Measurements from ENCODE around the gene C11orf24.

The C11orf24 gene

DNA sequence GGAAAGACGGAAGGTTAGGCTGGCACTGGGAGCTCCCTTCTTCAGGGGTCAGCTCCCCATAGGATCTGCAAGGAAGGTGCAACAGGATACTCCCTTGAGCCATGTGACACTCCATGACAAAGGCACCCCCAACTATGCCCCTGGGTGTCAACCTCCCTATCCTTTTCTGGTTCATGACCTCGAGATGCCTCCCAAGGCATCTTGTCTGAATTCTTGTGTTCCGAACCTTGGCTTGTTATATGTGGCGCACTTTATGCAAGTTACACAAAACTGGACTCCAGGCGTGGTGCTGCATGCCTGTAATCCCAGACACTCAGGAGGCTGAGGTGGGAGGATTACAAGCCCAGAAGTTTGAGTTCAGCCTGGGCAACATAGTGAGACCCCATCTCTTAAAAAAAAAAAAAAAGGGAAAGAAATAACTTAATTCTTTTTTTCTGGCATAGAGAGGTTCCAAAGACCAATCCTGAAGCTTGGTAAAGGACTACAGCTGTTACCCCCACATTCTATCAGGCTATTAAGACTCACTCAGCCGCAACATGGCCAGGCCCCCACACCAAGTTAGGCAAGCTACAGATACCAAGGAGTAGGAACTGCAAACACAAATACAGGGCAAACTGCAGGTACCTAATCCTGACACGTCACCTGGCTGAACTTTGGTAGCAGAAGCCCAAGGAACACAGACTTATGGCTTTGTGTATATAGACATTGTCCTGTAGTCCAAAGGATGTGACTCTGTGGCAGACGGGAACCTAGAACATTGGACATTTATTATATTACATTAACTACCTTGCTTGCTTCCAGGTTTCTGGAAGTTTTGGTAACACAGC, 1.4 kb downstream of the C11orf24 start:
- no peak for DNase-seq (ENCODE audit: low read depth)

- peak; percentile 67 for DNase-seq (ENCODE audit: low read depth)
These were observed 2.2 kb downstream of the C11orf24 start for GRCh38 chr11:68269414-68270081.

- no peak for DNase-seq (ENCODE audit: low read depth)
These were observed 3.9 kb downstream of the C11orf24 start for GRCh38 chr11:68267881-68268240.

GRCh38 chr11:68266936-68267880, 4.6 kb downstream of the C11orf24 start:
- DNase-seq (ENCODE audit: low read depth), result no peak

- no peak for DNase-seq (ENCODE audit: low read depth)
These were observed 5.5 kb downstream of the C11orf24 start for GRCh38 chr11:68266121-68266891.

DNA sequence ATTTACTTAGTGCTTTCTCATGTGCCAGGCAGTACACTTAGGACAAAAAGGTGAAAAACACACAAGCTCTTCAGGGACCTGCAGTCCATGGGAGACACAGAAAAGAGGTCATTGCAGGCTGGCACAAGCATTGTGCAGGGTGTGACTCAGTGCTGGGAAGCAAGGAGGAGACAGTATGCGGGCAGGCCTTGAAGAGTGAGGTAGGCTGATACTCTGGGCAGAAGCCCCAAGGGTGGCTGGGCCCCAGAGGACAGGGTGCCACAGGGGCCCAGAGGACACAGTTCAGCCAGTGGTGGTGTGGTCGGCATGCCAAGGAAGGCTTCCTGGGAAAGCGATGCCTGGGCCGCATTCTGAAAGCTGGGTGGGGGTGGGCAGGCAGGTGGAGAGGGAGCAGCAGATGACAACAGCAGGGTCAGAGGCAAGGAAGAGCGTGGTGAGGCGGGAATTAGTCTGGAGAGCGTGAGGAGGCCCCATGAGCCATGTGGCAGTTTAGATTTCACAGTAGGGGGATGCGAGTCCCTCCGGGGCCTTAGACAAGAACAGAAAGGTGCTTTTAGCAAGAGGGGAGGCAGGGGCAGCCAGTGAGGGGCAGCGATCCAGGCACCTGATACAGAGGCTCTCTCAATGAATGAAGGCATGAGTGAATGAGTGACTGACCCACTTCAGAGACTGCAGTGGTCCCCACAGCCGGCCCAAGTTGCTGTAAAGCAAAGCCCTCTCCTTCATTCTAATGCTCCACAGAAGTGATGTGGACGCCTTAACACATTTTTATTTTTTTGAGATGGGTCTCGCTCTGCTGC, 6.8 kb downstream of the C11orf24 start:
- no peak for DNase-seq (ENCODE audit: low read depth)

- no peak for DNase-seq (ENCODE audit: low read depth)
These were observed 7.5 kb downstream of the C11orf24 start for GRCh38 chr11:68264244-68264643.

DNA sequence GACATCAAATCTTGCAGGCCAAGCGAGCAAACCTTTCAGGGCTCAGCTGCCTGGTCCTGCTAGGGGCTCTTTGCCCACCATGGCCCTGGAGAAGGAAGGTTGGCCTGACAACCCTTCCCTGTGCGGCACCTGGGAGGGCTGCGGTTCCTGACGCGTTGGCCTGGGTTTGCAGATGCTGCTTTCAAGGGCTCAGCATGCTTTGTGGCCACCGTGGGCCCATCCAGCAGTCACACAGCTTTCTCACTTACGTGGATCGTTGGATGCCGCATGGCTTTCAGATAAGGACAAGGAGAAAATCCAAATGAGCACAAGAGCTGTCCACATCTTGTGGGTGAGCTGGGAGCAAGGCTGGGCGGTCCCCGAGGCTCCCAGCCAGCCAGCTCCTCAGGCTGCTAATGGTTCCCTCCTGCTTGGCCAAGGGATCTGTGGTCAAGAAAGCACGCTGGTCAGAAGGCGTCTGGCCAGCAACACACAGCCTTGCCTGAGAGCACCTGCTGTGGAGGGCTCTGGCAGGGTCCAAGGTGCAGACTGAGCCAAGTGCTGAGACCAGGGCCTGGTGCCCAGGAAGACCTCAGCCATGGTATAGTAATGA, 8.2 kb downstream of the C11orf24 start:
- DNase-seq (ENCODE audit: low read depth), result no peak

- DNase-seq (ENCODE audit: low read depth), result no peak
These were observed 9.3 kb downstream of the C11orf24 start for GRCh38 chr11:68262544-68262827.

DNA sequence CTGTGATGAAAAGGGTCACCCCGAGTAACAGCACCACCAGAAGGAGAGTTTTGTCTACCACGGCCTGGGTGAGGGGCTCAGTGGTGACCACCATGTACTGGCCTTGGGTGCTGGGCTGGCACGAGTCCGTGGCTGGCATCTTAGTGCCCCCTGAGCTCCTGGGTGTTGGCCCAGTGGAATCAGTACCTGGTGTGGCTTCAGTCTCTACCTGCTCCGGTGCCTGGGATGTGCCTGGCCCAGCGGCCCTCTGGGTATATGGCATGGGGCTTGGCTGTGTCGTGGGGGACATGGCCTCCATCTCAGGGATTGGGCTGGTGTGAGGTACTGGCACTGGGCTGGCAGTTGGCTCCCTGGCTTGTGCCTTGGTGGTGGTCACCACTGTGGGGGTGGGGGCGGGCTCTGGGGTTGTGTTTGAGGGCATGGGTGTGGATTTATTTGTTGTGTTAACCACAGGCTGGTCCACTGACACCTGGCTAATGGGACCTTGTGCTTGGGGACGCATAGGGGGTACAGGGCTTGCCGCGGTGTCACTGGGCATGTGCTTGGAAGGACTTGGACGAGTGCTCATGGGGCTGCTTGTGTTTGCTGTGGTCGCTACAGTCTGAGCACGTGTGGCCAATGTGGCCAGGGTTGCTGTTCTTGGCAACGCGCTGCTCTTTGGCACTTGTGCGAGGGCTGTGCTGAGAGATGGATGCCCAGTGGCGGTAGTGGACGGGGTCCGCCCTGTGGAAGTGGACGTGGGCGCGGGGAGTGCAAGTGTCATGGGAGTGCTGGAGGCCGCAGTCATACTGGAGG, 9.8 kb downstream of the C11orf24 start:
- DNase-seq (ENCODE audit: low read depth), result no peak

- no peak for DNase-seq (ENCODE audit: low read depth)
These were observed 10.8 kb downstream of the C11orf24 start for GRCh38 chr11:68261006-68261405.

- DNase-seq (ENCODE audit: low read depth), result no peak
These were observed 11.3 kb downstream of the C11orf24 start for GRCh38 chr11:68260484-68260883.

- DNase-seq (ENCODE audit: low read depth), result no peak
These were observed 12.4 kb downstream of the C11orf24 start for GRCh38 chr11:68259122-68259959.

DNA sequence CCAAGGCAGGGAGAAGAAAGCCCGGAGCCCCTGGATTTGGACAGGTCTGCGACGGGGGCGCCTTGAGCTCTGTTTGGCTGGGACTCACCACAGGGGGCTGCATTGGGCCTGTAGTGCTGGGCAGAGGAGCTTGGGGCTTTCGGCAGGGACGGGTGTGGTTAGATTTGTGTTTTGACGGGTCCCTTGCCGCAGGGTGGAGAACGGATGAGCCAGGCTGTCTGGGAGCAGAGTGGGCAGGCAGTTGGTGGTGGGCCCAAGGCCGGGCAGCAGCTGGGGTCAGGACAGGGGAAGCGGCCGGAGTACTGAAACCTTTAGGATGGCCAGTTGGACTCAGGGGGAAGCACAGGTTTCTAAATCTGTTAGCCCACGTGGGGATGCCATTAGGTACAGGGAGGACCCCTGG, 13.4 kb downstream of the C11orf24 start:
- DNase-seq (ENCODE audit: low read depth), result no peak

GRCh38 chr11:68257477-68258362, 14.1 kb downstream of the C11orf24 start:
- peak; percentile 87 for DNase-seq (ENCODE audit: low read depth)

- DNase-seq (ENCODE audit: low read depth), result peak; percentile 24
These were observed 15.4 kb downstream of the C11orf24 start for GRCh38 chr11:68256331-68256741.

GRCh38 chr11:68255526-68255925, 16.2 kb downstream of the C11orf24 start:
- no peak for DNase-seq (ENCODE audit: low read depth)

DNA sequence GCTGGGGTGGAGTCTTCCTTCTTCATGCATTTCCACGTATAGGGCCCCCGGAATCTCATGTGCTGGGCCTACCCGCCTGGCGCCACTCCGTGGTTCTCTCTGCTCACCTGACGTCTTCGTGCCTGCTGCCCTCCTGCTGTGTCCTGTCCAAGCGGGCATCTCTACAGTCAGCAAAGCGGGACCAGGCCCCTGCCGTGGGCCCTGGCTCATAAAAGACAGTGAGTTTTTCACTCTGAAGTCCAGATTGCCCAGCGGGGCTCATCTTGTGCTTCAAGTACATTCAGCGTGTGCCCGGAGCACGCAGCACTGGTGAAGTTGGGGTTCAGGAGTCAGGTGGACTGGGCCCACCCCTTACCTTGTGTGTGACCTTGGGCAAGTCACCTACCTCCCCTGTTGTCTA, 17.4 kb downstream of the C11orf24 start:
- DNase-seq (ENCODE audit: low read depth), result no peak

Measured in fibroblast of gingiva (primary cell).